RWPE2 (cell line): Measurements from ENCODE around the gene HDAC4.
A peak's percentile ranks its signal among the peaks of the same experiment; 100 is the strongest.

ENCODE experiments used
- ATAC-seq: fragments of 200-7000 bp; cut with Tn5 transposase; 3 replicates; pipeline ENCODE4 v1.9.1; 2021; ENCODE audit warnings: low read depth
- DNase-seq: peaks from one replicate; pipeline ENCODE4 v3.0.0-alpha.2; 2020; ENCODE audit warnings: low spot score
- H3K27ac ChIP-seq: fragments of 450-650 bp; 2 replicates; pipeline ENCODE4 v1.5.1; 2017; ENCODE audit warnings: mild to moderate bottlenecking; ENCODE audit not compliant: poor library complexity, severe bottlenecking
- H3K27me3 ChIP-seq: fragments of 250-450 bp; sonication (Bioruptor Pico); 2 replicates; pipeline ENCODE4 v1.5.1; 2021; ENCODE audit warnings: mild to moderate bottlenecking, moderate library complexity; ENCODE audit not compliant: insufficient read depth, poor library complexity, severe bottlenecking
- H3K36me3 ChIP-seq: fragments of 250-450 bp; sonication (Bioruptor Pico); 2 replicates; pipeline ENCODE4 v1.5.1; 2020; ENCODE audit warnings: low read depth, mild to moderate bottlenecking, moderate library complexity
- H3K4me1 ChIP-seq: fragments of 250-450 bp; sonication (Bioruptor Pico); 2 replicates; pipeline ENCODE4 v1.5.1; 2021; ENCODE audit warnings: mild to moderate bottlenecking, moderate library complexity; ENCODE audit not compliant: insufficient read depth, poor library complexity, severe bottlenecking
- H3K4me3 ChIP-seq: fragments of 250-450 bp; sonication (Bioruptor Pico); 2 replicates; pipeline ENCODE4 v1.5.1; 2021; ENCODE audit warnings: mild to moderate bottlenecking, moderate library complexity; ENCODE audit not compliant: severe bottlenecking
- H3K9me3 ChIP-seq: fragments of 250-450 bp; sonication (Bioruptor Pico); 2 replicates; pipeline ENCODE4 v1.5.1; 2021; ENCODE audit warnings: mild to moderate bottlenecking, moderate library complexity; ENCODE audit not compliant: severe bottlenecking
- CTCF ChIP-seq: fragments of 450-650 bp; IDR thresholded peaks from one replicate; pipeline ENCODE4 v1.5.1; 2017; ENCODE audit warnings: mild to moderate bottlenecking, moderate library complexity; ENCODE audit not compliant: poor library complexity, severe bottlenecking

The HDAC4 gene

GRCh38 chr2:239026711-239027361 lies 374.0 kb downstream of the HDAC4 start:
- Histone ChIP-seq H3K4me1 (no peaks in the 10 kb centered on the region), H3K36me3 (no peaks in the 10 kb centered on the region), H3K9me3 (no peaks in the 10 kb centered on the region), H3K4me3 (no peak overlapping the region), H3K27ac (no peak overlapping the region), H3K27me3 (peaks cover 18% of the 10 kb centered on the region)
- peak; percentile 42 for DNase-seq
- TF ChIP-seq CTCF, result no peak
- no peak; the same call in 2 of the 3 replicates for ATAC-seq

- Histone ChIP-seq H3K9me3 (no peaks in the 10 kb centered on the region), H3K27me3 (peaks cover 10% of the 10 kb centered on the region), H3K4me1 (no peaks in the 10 kb centered on the region), H3K4me3 (no peak overlapping the region), H3K36me3 (no peaks in the 10 kb centered on the region), H3K27ac (no peak overlapping the region)
- ATAC-seq (no peak), DNase-seq (peak; percentile 34)
- TF ChIP-seq CTCF, result no peak
Measured at GRCh38 chr2:239025951-239026461, 374.8 kb downstream of the HDAC4 start.

DNA sequence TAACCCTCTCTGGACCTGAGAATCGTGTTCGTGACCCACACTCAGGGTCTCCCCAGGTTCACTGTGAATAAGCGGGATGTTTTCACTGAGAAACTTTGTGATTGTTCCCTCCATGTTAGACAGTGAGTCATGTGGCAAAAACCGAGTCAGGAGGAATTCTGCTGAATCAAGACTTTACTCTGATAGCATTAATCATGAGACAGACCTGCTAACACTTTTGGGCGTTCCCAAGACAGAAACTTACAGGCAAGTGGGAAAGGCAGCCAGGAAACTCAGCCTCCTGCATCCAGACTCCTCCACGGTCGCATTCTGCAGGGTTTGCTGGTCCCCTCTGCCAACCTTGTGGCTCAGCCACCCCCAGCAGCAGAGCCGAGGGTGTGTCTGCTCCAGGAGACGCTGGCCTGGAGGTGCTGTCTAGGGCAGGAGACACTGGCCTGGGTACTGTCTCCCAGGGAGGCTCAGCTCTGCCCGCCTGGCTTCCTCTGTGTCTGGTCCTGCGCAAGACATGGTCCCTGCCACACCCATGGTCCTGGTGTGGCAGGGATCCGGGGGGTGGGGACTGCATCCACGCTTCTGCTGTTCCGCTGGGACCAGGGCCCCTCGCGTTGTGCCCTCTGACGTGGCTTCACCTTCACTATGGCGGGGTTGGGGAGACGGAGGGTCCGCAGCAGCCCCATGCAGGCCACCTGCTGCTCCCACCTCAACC lies 375.6 kb downstream of the HDAC4 start:
- H3K4me1 ChIP-seq, result no peaks in the 10 kb centered on the region
- H3K9me3 ChIP-seq, result no peaks in the 10 kb centered on the region
- H3K36me3 ChIP-seq, result no peaks in the 10 kb centered on the region
- TF ChIP-seq CTCF, result no peak
- H3K4me3 ChIP-seq, result no peak overlapping the region
- peak; percentile 84 for ATAC-seq
- H3K27me3 ChIP-seq, result peaks cover 2% of the 10 kb centered on the region
- H3K27ac ChIP-seq, result no peak overlapping the region
- DNase-seq, result peak; percentile 42

GRCh38 chr2:239024226-239024625 lies 376.6 kb downstream of the HDAC4 start:
- no peak overlapping the region for H3K27ac ChIP-seq
- ATAC-seq (no peak), DNase-seq (peak; percentile 35)
- H3K36me3 ChIP-seq, result no peaks in the 10 kb centered on the region
- H3K9me3 ChIP-seq, result no peaks in the 10 kb centered on the region
- TF ChIP-seq CTCF, result no peak
- no peak overlapping the region for H3K4me3 ChIP-seq
- peaks cover 3% of the 10 kb centered on the region for H3K27me3 ChIP-seq
- H3K4me1 ChIP-seq, result no peaks in the 10 kb centered on the region
